H9 (cell line): ENCODE results near the gene SLC17A7. TPM values are rescaled to one million over a fixed set of nuclear protein-coding genes. Genes with fewer than 3 reads are reported as not detected.
A peak's percentile ranks its signal among the peaks of the same experiment; 100 is the strongest.

Experiments used
- DNase-seq: peaks from one replicate; pipeline ENCODE4 v3.0.0-alpha.2; 2017
- H2AFZ ChIP-seq: one replicate; pipeline ENCODE4 v1.6.1; 2013; ENCODE audit warnings: mild to moderate bottlenecking, low read length, control low read depth, moderate library complexity
- H2AK5ac ChIP-seq: 2 replicates; pipeline ENCODE4 v1.6.1; 2013; ENCODE audit warnings: low read length, control low read depth, mixed read lengths; ENCODE audit not compliant: insufficient read length
- H2BK120ac ChIP-seq: one replicate; pipeline ENCODE4 v1.6.1; 2013; ENCODE audit warnings: low read depth, mild to moderate bottlenecking, low read length, control low read depth, inconsistent platforms; ENCODE audit not compliant: poor library complexity, severe bottlenecking
- H2BK12ac ChIP-seq: 2 replicates; pipeline ENCODE4 v1.6.1; 2013; ENCODE audit warnings: low read length, control low read depth, mixed read lengths, low read depth; ENCODE audit not compliant: insufficient read length
- H2BK15ac ChIP-seq: 2 replicates; pipeline ENCODE4 v1.6.1; 2013; ENCODE audit warnings: low read depth, low read length, control low read depth
- H2BK20ac ChIP-seq: one replicate; pipeline ENCODE4 v1.6.1; 2013; ENCODE audit warnings: low read depth, mild to moderate bottlenecking, low read length, control low read depth, inconsistent platforms; ENCODE audit not compliant: poor library complexity, severe bottlenecking
- H2BK5ac ChIP-seq: 2 replicates; pipeline ENCODE4 v1.6.1; 2013; ENCODE audit warnings: low read length, control low read depth, mixed read lengths; ENCODE audit not compliant: insufficient read length
- H3K14ac ChIP-seq: 2 replicates; pipeline ENCODE4 v1.6.1; 2013; ENCODE audit warnings: low read length, control low read depth; ENCODE audit not compliant: insufficient read depth
- H3K18ac ChIP-seq: 2 replicates; pipeline ENCODE4 v1.6.1; 2013; ENCODE audit warnings: low read depth, mild to moderate bottlenecking, mixed read lengths, low read length, control low read depth; ENCODE audit not compliant: insufficient read length
- H3K23ac ChIP-seq: 2 replicates; pipeline ENCODE4 v1.6.1; 2013; ENCODE audit warnings: low read length, control low read depth, mixed read lengths, low read depth; ENCODE audit not compliant: insufficient read length
- H3K23me2 ChIP-seq: 2 replicates; pipeline ENCODE4 v1.6.1; 2013; ENCODE audit warnings: low read depth, mild to moderate bottlenecking, mixed read lengths, low read length, control low read depth; ENCODE audit not compliant: insufficient read length, poor library complexity, severe bottlenecking
- H3K27ac ChIP-seq: 2 replicates; pipeline ENCODE4 v1.5.1; 2013; ENCODE audit warnings: low read length, control low read depth, mixed read lengths, low read depth; ENCODE audit not compliant: insufficient read length
- H3K27me3 ChIP-seq: 2 replicates; pipeline ENCODE4 v1.6.1; 2013; ENCODE audit warnings: low read length, control low read depth, inconsistent platforms; ENCODE audit not compliant: insufficient read depth
- H3K4ac ChIP-seq: 2 replicates; pipeline ENCODE4 v1.6.1; 2013; ENCODE audit warnings: low read depth, mild to moderate bottlenecking, control low read depth, inconsistent platforms, low read length, moderate library complexity
- H3K4me1 ChIP-seq: 2 replicates; pipeline ENCODE4 v1.6.1; 2013; ENCODE audit warnings: low read length, control low read depth, inconsistent platforms; ENCODE audit not compliant: insufficient read depth
- H3K4me2 ChIP-seq: 2 replicates; pipeline ENCODE4 v1.6.1; 2013; ENCODE audit warnings: low read length, control low read depth, mixed read lengths; ENCODE audit not compliant: insufficient read length, insufficient read depth
- H3K56ac ChIP-seq: 2 replicates; pipeline ENCODE4 v1.6.1; 2013; ENCODE audit warnings: low read depth, mild to moderate bottlenecking, mixed read lengths, low read length, control low read depth; ENCODE audit not compliant: insufficient read length
- H3K79me1 ChIP-seq: 2 replicates; pipeline ENCODE4 v1.6.1; 2013; ENCODE audit warnings: low read depth, mild to moderate bottlenecking, moderate library complexity, low read length, control low read depth, inconsistent platforms; ENCODE audit not compliant: insufficient read depth, poor library complexity, severe bottlenecking
- H3K79me2 ChIP-seq: 2 replicates; pipeline ENCODE4 v1.6.1; 2013; ENCODE audit warnings: low read length, control low read depth, inconsistent platforms; ENCODE audit not compliant: insufficient read depth
- H3K9ac ChIP-seq: 2 replicates; pipeline ENCODE4 v1.6.1; 2013; ENCODE audit warnings: low read length, control low read depth, mixed read lengths; ENCODE audit not compliant: insufficient read length; ENCODE audit errors: extremely low read depth
- H3K9me3 ChIP-seq: one replicate; pipeline ENCODE4 v1.6.1; 2013; ENCODE audit warnings: low read depth, low read length, inconsistent platforms; ENCODE audit not compliant: control insufficient read depth
- H3T11ph ChIP-seq: one replicate; pipeline ENCODE4 v1.6.1; 2013; ENCODE audit warnings: mild to moderate bottlenecking, low read length, control low read depth, inconsistent platforms
- H4K20me1 ChIP-seq: one replicate; pipeline ENCODE4 v1.6.1; 2013; ENCODE audit not compliant: control insufficient read depth, insufficient read length, insufficient read depth
- H4K5ac ChIP-seq: 2 replicates; pipeline ENCODE4 v1.6.1; 2013; ENCODE audit warnings: low read depth, mild to moderate bottlenecking, mixed read lengths, low read length, control low read depth; ENCODE audit not compliant: insufficient read length
- H4K8ac ChIP-seq: replicated peaks from 2 replicates; pipeline ENCODE4 v1.6.1; 2013; ENCODE audit warnings: low read length, control low read depth, mixed read lengths, low read depth; ENCODE audit not compliant: insufficient read length
- H4K91ac ChIP-seq: 2 replicates; pipeline ENCODE4 v1.6.1; 2013; ENCODE audit warnings: low read depth, mild to moderate bottlenecking, moderate library complexity, mixed read lengths, low read length, control low read depth; ENCODE audit not compliant: insufficient read length
- H3K27ac Mint-ChIP-seq, 3 experiments: 2 replicates in 2 of 3; 3 replicates in 1 of 3; pipeline ENCODE4 v1.8.0; 2020 to 2021; ENCODE audit warnings: mixed read lengths in 3 of 3, mild to moderate bottlenecking in 1 of 3, moderate library complexity in 1 of 3
- H3K27me3 Mint-ChIP-seq: 2 replicates; pipeline ENCODE4 v1.8.0; 2021; ENCODE audit warnings: low read depth, mild to moderate bottlenecking, moderate library complexity, mixed read lengths
- H3K36me3 Mint-ChIP-seq, 3 experiments: 2 replicates in 2 of 3; 3 replicates in 1 of 3; pipeline ENCODE4 v1.8.0; 2020 to 2021; ENCODE audit warnings: low read depth in 3 of 3, mixed read lengths in 3 of 3; ENCODE audit not compliant: insufficient read depth in 1 of 3
- H3K4me1 Mint-ChIP-seq, 2 experiments: 2 replicates each; pipeline ENCODE4 v1.8.0; 2020; ENCODE audit warnings: mixed read lengths in 2 of 2
- H3K4me3 Mint-ChIP-seq, 2 experiments: 2 replicates in 1 of 2; 3 replicates in 1 of 2; pipeline ENCODE4 v1.8.0; 2020 to 2021; ENCODE audit warnings: mild to moderate bottlenecking in 2 of 2, mixed read lengths in 2 of 2, moderate library complexity in 1 of 2
- H3K9me3 Mint-ChIP-seq, 2 experiments: 2 replicates in 1 of 2; 3 replicates in 1 of 2; pipeline ENCODE4 v1.8.0; 2020; ENCODE audit warnings: mild to moderate bottlenecking in 2 of 2, mixed read lengths in 2 of 2, moderate library complexity in 1 of 2
- CTCF ChIP-seq: fragments of 200-600 bp; sonication (generic); conservative IDR thresholded peaks from 3 replicates; pipeline ENCODE4 v1.8.0; 2021; ENCODE audit warnings: antibody characterized with exemption, mild to moderate bottlenecking
- WGBS: extraction: QIAGEN DNeasy Blood & Tissue Kit; methylation state at CpG from one replicate; pipeline ENCODE4 v1.1.7; 2013; ENCODE audit warnings: missing lambda C conversion rate, low lambda C conversion rate, mixed read lengths; ENCODE audit not compliant: insufficient read length; ENCODE audit errors: extremely low coverage; 5-methylcytosine and 5-hydroxymethylcytosine counted together
- total RNA-seq: library from RNA; stranded (reverse); gene quantifications from 2 replicates; pipeline ENCODE4 v1.2.1, GENCODE V29; 2021

SLC17A7 gene
- total RNA-seq, 1 experiment from 2014 or later = 1.3 TPM

DNA sequence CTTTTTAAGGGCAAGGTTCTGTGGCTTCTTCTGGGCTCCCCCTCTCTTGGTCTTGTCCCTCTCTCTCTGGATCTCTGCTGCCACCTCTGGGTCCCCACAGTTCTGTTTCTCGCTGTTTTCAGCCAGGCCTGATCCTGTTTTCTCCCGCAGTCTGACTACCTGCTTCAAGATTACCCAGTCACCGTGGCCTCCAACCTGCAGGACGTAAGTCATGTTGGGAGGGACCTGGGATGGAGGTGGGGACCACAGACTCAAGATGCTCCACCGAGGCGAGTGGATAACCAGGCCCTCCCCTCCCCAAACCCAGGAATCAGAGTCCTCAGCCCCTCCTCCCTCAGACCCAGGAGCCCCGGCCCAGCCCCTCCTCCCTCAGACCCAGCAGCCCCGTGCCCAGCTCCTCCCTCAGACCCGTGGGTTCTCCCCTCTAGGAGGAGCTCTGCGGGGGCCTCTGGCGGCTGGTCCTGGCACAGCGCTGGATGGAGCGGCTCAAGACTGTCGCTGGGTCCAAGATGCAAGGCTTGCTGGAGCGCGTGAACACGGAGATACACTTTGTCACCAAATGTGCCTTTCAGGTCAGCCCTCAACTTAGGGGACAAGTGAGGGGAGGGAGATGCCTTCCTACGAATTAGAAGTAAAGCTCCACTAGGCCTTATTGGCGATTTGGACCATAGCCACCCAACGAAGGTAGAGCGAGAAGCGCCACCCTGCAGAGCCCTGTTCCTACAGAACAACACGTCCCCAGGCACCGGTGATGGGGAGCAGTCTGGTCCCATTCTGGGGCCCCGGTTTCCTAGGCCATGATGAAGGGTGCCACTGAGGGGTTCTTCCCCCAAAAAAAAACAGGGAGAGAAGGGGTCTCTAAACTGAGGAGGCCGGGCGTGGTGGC lies 34.9 kb upstream of the SLC17A7 start:
- Histone ChIP-seq H4K91ac (no peak overlapping the region), H2BK15ac (no peak overlapping the region), H2BK12ac (no peak overlapping the region), H3K18ac (peak overlapping the region; percentile 29), H3K4me2 (peak overlapping the region; percentile 27), H3K9ac (no peak overlapping the region), H3K9me3 (no peaks in the 10 kb centered on the region), H3K56ac (no peak overlapping the region), H3K14ac (no peak overlapping the region), H4K8ac (no peak overlapping the region), H4K5ac (no peak overlapping the region), H4K20me1 (no peaks in the 10 kb centered on the region), H2AFZ (peak overlapping the region; percentile 74), H3K4me1 (peaks cover 3% of the 10 kb centered on the region; the same call in 1 of the 2 replicates), H2AK5ac (no peak overlapping the region), H2BK5ac (no peak overlapping the region), H2BK120ac (no peak overlapping the region), H3K23me2 (no peaks in the 10 kb centered on the region), H3K4ac (no peak overlapping the region), H3K79me2 (no peaks in the 10 kb centered on the region), H2BK20ac (no peak overlapping the region), H3T11ph (no peak overlapping the region), H3K27me3 (no peaks in the 10 kb centered on the region; the same call in 1 of the 2 replicates), H3K79me1 (no peaks in the 10 kb centered on the region), H3K27ac (no peak overlapping the region), H3K23ac (no peak overlapping the region)
- peak; percentile 96 for DNase-seq
- Mint-ChIP-seq H3K27me3 (peaks cover 19% of the 10 kb centered on the region), H3K4me3 (peak overlapping the region; percentile 45 to 59), H3K9me3 (peaks cover 0 to 2% of the 10 kb centered on the region in 2 experiments; a peak in 1 of 5 replicates), H3K4me1 (peaks cover 11 to 24% of the 10 kb centered on the region in 2 experiments), H3K36me3 (peaks cover 1 to 3% (median 2%) of the 10 kb centered on the region in 3 experiments; a peak in 3 of 7 replicates), H3K27ac (peak overlapping the region; percentile 27 to 81 (median 81); a peak in 5 of 7 replicates)
- WGBS = no CpG with 5 or more reads among the region's 27 CpGs
- peak; percentile 74 for TF ChIP-seq CTCF
